ENCODE data around the gene AKR1C2.

The AKR1C2 gene

GRCh38 chr10:4983615-4984216 lies 19.9 kb downstream of the AKR1C2 start:
- H3K27ac ChIP-seq (ENCODE audit: low read depth, low read length) = no peak overlapping the region
- H4K20me1 ChIP-seq (ENCODE audit: low read depth, low read length) = no peaks in the 10 kb centered on the region
- no peaks in the 10 kb centered on the region for H3K27me3 ChIP-seq (ENCODE audit: low read length)
- H3K4me2 ChIP-seq (ENCODE audit: low read depth, low read length, poor library complexity, severe bottlenecking) = no peak overlapping the region
- H3K36me3 ChIP-seq (ENCODE audit: low read length) = no peaks in the 10 kb centered on the region
- no peaks in the 10 kb centered on the region for H3K79me2 ChIP-seq (ENCODE audit: insufficient read depth, low read length)
- H3K9me3 ChIP-seq (ENCODE audit: insufficient read depth, low read length) = no peaks in the 10 kb centered on the region
- no peak overlapping the region for H3K4me3 ChIP-seq (ENCODE audit: insufficient read depth, low read length, poor library complexity, severe bottlenecking)
- H2AFZ ChIP-seq (ENCODE audit: low read depth, low read length, severe bottlenecking) = no peak overlapping the region
- no peak overlapping the region for H3K9ac ChIP-seq (ENCODE audit: low read length)
- H3F3A ChIP-seq (ENCODE audit: insufficient read depth) = no peaks in the 10 kb centered on the region
- TF ChIP-seq, protein P1, sequence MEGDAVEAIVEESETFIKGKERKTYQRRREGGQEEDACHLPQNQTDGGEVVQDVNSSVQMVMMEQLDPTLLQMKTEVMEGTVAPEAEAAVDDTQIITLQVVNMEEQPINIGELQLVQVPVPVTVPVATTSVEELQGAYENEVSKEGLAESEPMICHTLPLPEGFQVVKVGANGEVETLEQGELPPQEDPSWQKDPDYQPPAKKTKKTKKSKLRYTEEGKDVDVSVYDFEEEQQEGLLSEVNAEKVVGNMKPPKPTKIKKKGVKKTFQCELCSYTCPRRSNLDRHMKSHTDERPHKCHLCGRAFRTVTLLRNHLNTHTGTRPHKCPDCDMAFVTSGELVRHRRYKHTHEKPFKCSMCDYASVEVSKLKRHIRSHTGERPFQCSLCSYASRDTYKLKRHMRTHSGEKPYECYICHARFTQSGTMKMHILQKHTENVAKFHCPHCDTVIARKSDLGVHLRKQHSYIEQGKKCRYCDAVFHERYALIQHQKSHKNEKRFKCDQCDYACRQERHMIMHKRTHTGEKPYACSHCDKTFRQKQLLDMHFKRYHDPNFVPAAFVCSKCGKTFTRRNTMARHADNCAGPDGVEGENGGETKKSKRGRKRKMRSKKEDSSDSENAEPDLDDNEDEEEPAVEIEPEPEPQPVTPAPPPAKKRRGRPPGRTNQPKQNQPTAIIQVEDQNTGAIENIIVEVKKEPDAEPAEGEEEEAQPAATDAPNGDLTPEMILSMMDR (IDR thresholded peaks at IDR 0.05; ENCODE audit: insufficient read depth, low read length, poor library complexity, severe bottlenecking) = no peak
- TF ChIP-seq EZH2phosphoT487 (conservative IDR thresholded peaks at IDR 0.05; ENCODE audit: low read length) = no peak
- no peaks in the 10 kb centered on the region for H3K9me2 ChIP-seq (replicated peaks; ENCODE audit: insufficient read depth, low read length)

DNA sequence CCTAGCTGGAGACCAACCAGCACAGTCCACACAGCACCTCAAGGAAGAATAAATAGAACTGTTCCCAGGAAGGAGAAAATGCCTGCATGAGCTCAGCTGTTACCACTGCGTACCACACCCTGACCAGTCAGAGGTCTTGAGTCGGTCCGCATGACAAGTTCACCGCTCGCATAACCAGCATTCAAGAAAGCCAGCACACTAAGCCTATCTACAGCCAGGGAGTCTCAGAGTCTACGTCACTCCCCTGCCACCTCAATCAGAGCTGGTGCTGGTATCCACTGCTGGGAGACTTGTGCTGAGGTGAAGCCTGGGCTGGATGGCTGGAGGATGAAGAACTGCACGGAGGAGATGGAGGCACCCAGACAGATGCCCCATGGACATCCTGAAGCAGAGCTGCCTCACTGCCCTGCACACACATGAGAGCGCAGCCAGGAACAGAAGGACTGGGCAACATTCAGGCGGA lies 20.9 kb downstream of the AKR1C2 start:
- Histone ChIP-seq H3K9me2 (replicated peaks; ENCODE audit: insufficient read depth, low read length) (no peaks in the 10 kb centered on the region), H3K4me3 (ENCODE audit: insufficient read depth, low read length, poor library complexity, severe bottlenecking) (no peak overlapping the region), H3K4me2 (ENCODE audit: low read depth, low read length, poor library complexity, severe bottlenecking) (no peak overlapping the region), H3K79me2 (ENCODE audit: insufficient read depth, low read length) (no peaks in the 10 kb centered on the region), H4K20me1 (ENCODE audit: low read depth, low read length) (no peaks in the 10 kb centered on the region), H3K27ac (ENCODE audit: low read depth, low read length) (no peak overlapping the region), H3K9ac (ENCODE audit: low read length) (no peak overlapping the region), H3K9me3 (ENCODE audit: insufficient read depth, low read length) (no peaks in the 10 kb centered on the region), H2AFZ (ENCODE audit: low read depth, low read length, severe bottlenecking) (no peak overlapping the region), H3F3A (ENCODE audit: insufficient read depth) (no peaks in the 10 kb centered on the region), H3K27me3 (ENCODE audit: low read length) (no peaks in the 10 kb centered on the region), H3K36me3 (ENCODE audit: low read length) (no peaks in the 10 kb centered on the region)
- TF ChIP-seq, protein P1 (IDR thresholded peaks at IDR 0.05; ENCODE audit: insufficient read depth, low read length, poor library complexity, severe bottlenecking) = no peak
- TF ChIP-seq EZH2phosphoT487 (conservative IDR thresholded peaks at IDR 0.05; ENCODE audit: low read length) = no peak

DNA sequence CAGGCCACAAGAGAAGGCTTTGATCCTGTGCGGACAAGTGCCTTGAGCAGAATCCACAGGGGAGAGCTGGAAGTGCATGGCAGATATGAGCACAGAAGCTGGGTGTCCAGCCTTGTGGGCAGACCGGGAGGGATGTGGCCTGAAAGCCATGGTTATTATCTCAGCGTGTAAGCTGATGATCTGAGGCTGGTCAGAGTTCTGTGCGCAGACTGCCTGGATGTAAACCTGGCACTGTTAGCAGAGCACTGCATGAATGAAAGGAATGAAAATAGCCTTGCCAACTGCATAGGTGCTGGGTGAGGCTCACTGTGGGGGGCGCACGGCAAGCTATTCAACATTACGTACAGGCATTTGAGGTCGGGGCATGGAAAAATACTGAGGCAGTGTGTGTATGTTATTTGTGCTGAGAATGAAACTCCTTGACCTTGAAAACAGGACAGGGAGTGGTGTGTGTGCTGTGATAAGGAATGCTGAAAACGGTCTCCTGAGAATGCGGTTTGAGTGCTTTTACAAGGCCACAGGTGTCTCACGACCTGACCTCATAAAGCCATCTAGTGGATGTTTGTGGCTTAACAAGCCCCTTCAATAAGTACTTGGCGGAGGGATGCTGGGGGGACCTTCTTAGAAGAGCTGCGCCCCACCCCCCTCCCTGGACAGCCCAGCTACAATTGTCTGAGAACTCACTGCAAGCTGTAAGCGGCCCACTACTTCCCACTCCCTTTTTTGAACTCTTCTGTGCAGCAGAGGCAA lies 21.8 kb downstream of the AKR1C2 start:
- no peak overlapping the region for H3K9ac ChIP-seq (ENCODE audit: low read length)

More for the DNA sequence above, 21.8 kb downstream of the AKR1C2 start:
- no peaks in the 10 kb centered on the region for H3K36me3 ChIP-seq (ENCODE audit: low read length)
- no peaks in the 10 kb centered on the region for H3K9me2 ChIP-seq (replicated peaks; ENCODE audit: insufficient read depth, low read length)
- no peak overlapping the region for H3K4me2 ChIP-seq (ENCODE audit: low read depth, low read length, poor library complexity, severe bottlenecking)
- H3K27ac ChIP-seq (ENCODE audit: low read depth, low read length) = no peak overlapping the region
- no peak overlapping the region for H3K4me3 ChIP-seq (ENCODE audit: insufficient read depth, low read length, poor library complexity, severe bottlenecking)
- H4K20me1 ChIP-seq (ENCODE audit: low read depth, low read length) = no peaks in the 10 kb centered on the region
- no peaks in the 10 kb centered on the region for H3K27me3 ChIP-seq (ENCODE audit: low read length)
- no peaks in the 10 kb centered on the region for H3F3A ChIP-seq (ENCODE audit: insufficient read depth)
- H3K79me2 ChIP-seq (ENCODE audit: insufficient read depth, low read length) = no peaks in the 10 kb centered on the region
- no peaks in the 10 kb centered on the region for H3K9me3 ChIP-seq (ENCODE audit: insufficient read depth, low read length)
- no peak overlapping the region for H2AFZ ChIP-seq (ENCODE audit: low read depth, low read length, severe bottlenecking)
- TF ChIP-seq, protein P1 (IDR thresholded peaks at IDR 0.05; ENCODE audit: insufficient read depth, low read length, poor library complexity, severe bottlenecking) = no peak
- no peak for TF ChIP-seq EZH2phosphoT487 (conservative IDR thresholded peaks at IDR 0.05; ENCODE audit: low read length)
